Duodenal mucosa (tissue), 2 donors: Measurements from ENCODE around the gene ZNF282.

Source experiments
- H3K27ac ChIP-seq: one replicate; pipeline ENCODE4 v1.7.0; 2013; ENCODE audit warnings: low read depth, low read length
- H3K27me3 ChIP-seq, 2 donors: one replicate each; pipeline ENCODE4 v1.7.0; 2013; ENCODE audit warnings: low read length in 2 of 2, control low read depth in 1 of 2; ENCODE audit not compliant: insufficient read depth in 2 of 2, control insufficient read depth in 1 of 2
- H3K36me3 ChIP-seq, 2 donors: one replicate each; pipeline ENCODE4 v1.7.0; 2013; ENCODE audit warnings: low read length in 2 of 2, control low read depth in 1 of 2; ENCODE audit not compliant: insufficient read depth in 2 of 2, control insufficient read depth in 1 of 2
- H3K4me1 ChIP-seq, 2 donors: one replicate each; pipeline ENCODE4 v1.7.0; 2013; ENCODE audit warnings: low read length in 2 of 2, control low read depth in 1 of 2; ENCODE audit not compliant: insufficient read depth in 2 of 2, control insufficient read depth in 1 of 2
- H3K4me3 ChIP-seq, 2 donors: one replicate each; pipeline ENCODE4 v1.7.0; 2013; ENCODE audit warnings: low read length in 2 of 2, low read depth in 1 of 2
- H3K9ac ChIP-seq, 2 donors: one replicate each; pipeline ENCODE4 v1.7.0; 2013; ENCODE audit warnings: low read length in 2 of 2, low read depth in 1 of 2
- H3K9me3 ChIP-seq, 2 donors: one replicate each; pipeline ENCODE4 v1.7.0; 2013; ENCODE audit warnings: low read length in 2 of 2, control low read depth in 1 of 2; ENCODE audit not compliant: control insufficient read depth in 1 of 2

ZNF282 gene

DNA sequence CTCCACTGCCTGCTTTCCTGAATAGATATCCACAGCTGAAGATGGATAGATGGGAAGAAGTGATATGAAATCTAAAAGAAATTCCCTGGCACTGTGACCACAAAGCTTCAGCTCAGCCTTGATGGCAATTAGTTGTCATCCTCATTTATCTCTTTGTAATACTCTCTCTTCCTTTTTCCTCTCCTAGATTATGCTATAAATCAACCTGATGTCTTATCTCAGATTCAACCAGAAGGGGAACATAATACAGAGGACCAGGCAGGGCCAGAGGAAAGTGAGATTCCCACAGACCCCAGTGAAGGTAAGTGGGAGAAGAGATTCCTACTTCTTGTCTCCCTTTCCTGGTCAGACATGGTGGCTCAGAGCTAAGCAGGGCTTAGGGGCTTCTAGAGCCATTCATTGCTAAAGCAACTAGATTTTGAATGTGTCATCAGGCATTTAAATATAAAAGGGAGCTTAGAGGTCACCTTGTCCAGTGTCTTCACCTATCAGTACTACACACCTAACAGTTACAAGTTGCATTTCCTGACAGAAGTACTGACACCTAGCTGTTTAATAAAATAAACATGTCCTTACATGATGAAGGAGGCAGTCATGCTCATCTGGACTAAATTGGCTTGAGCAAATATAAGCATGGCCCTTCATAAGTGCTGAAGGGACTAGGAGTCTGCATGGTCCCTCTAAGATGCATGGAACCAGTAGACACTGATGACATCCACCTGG lies 28.6 kb upstream of the ZNF282 start:
- Histone ChIP-seq H3K4me3 (no peak overlapping the region), H3K9ac (no peak overlapping the region), H3K27ac (no peak overlapping the region), H3K36me3 (peaks cover 16 to 56% of the 10 kb centered on the region in 2 donors), H3K27me3 (no peaks in the 10 kb centered on the region), H3K9me3 (no peaks in the 10 kb centered on the region), H3K4me1 (no peaks in the 10 kb centered on the region)

- Histone ChIP-seq H3K9ac (no peak overlapping the region), H3K9me3 (no peaks in the 10 kb centered on the region), H3K4me3 (no peak overlapping the region), H3K36me3 (peaks cover 11 to 65% of the 10 kb centered on the region in 2 donors), H3K27ac (no peak overlapping the region), H3K27me3 (no peaks in the 10 kb centered on the region), H3K4me1 (no peaks in the 10 kb centered on the region)
Measured at GRCh38 chr7:149171892-149172533, 23.3 kb upstream of the ZNF282 start.

DNA sequence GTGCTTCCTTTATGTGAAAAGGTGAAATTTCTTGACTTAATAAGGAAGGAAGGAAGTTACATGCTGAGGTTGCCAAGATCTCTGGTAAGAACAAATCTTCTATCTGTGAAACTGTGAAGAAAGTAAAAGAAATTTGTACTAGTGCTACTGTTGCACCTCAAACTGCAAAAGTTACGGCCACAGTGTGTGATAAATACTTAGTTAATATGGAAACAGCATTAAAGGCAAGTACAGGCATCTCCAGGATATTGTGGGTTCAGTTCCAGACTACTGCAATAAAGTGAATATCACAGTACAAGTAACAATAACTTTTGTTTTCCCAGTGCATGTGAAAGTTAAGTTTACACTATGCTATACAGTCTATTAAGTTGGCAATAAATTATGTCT lies 22.8 kb upstream of the ZNF282 start:
- H3K36me3 ChIP-seq, result peaks cover 13 to 66% of the 10 kb centered on the region in 2 donors
- H3K4me1 ChIP-seq, result no peaks in the 10 kb centered on the region

DNA sequence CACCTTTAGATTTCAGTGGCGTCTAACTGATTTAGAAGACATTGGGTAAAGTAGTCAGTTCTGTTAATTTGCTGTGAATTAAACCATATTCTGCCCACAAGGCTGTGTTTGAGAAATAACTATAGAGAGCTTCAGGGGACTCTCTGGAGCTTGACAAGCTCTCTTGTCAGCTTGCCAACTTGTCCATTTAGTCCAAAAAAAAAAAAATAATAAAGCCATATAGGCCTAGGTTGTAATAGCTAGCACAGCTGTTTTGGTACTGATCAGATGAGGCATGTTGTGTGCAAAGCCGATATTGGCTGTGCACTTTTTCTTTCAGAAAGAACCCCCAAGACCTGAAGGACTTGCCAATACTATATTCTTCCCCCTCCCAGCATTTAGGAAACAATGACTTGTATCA lies 20.2 kb upstream of the ZNF282 start:
- H3K27me3 ChIP-seq, result no peaks in the 10 kb centered on the region
- no peaks in the 10 kb centered on the region for H3K4me1 ChIP-seq
- H3K9me3 ChIP-seq, result no peaks in the 10 kb centered on the region
- H3K27ac ChIP-seq, result no peak overlapping the region
- H3K36me3 ChIP-seq, result peaks cover 24 to 66% of the 10 kb centered on the region in 2 donors
- H3K9ac ChIP-seq, result no peak overlapping the region
- no peak overlapping the region for H3K4me3 ChIP-seq

More for the DNA sequence above, 22.8 kb upstream of the ZNF282 start:
- Histone ChIP-seq H3K4me3 (no peak overlapping the region), H3K27me3 (no peaks in the 10 kb centered on the region), H3K9ac (no peak overlapping the region), H3K27ac (no peak overlapping the region), H3K9me3 (no peaks in the 10 kb centered on the region)

DNA sequence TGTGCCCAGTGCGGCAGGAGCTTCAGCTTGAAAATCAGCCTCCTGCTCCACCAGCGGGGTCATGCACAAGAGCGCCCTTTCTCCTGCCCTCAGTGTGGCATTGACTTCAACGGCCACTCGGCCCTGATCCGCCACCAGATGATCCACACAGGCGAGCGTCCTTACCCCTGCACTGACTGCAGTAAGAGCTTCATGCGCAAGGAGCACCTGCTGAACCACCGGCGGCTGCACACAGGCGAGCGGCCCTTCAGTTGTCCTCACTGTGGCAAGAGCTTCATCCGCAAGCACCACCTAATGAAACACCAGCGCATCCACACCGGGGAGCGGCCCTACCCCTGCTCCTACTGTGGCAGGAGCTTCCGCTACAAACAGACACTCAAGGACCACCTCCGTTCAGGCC lies 16.1 kb upstream of the ZNF282 start:
- H3K4me3 ChIP-seq, result no peak overlapping the region
- H3K27me3 ChIP-seq, result no peaks in the 10 kb centered on the region
- no peak overlapping the region for H3K9ac ChIP-seq
- no peak overlapping the region for H3K27ac ChIP-seq
- H3K4me1 ChIP-seq, result no peaks in the 10 kb centered on the region
- no peaks in the 10 kb centered on the region for H3K9me3 ChIP-seq
- H3K36me3 ChIP-seq, result peaks cover 24 to 72% of the 10 kb centered on the region in 2 donors

DNA sequence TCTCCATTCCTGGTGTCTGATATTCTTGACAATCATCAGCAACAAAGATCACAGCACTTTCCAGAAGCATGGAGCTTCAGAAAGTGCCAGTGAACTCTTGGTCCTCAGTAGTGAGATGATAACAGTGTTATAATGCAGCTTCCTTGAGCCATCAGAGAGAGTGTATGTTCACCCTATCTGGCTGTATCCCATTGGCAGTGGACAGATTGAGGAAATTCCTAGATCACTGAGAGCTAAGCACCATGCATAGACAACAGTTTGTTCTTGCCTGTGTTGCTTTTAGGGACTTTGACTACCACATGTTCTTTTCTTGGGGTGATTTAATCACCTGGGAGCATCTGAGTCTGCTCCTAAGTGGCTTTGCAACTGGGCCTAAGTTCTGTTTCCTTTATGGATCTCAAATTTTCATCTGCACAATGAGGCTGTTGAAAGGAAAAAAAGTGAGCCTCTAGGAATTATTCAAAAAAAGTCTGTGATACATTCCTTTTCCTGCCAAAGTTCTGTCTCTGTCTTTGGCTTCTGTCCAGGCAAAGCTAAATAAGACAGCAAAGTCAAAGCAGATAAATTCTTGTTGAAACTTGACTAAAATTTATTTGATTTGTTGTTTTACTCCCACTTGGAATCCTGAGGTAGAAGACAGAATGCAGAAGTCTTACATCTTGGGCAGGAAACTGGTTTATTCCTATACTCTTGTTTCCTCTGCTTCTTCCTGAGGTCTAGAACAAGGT lies 14.5 kb upstream of the ZNF282 start:
- Histone ChIP-seq H3K9me3 (no peaks in the 10 kb centered on the region), H3K9ac (no peak overlapping the region), H3K27ac (no peak overlapping the region), H3K36me3 (peaks cover 24 to 61% of the 10 kb centered on the region in 2 donors), H3K27me3 (no peaks in the 10 kb centered on the region), H3K4me3 (no peak overlapping the region), H3K4me1 (no peaks in the 10 kb centered on the region)

- no peaks in the 10 kb centered on the region for H3K9me3 ChIP-seq
- no peak overlapping the region for H3K9ac ChIP-seq
- peaks cover 23 to 57% of the 10 kb centered on the region in 2 donors for H3K36me3 ChIP-seq
- H3K4me3 ChIP-seq, result no peak overlapping the region
- no peaks in the 10 kb centered on the region for H3K4me1 ChIP-seq
- H3K27me3 ChIP-seq, result no peaks in the 10 kb centered on the region
- H3K27ac ChIP-seq, result no peak overlapping the region
Measured at GRCh38 chr7:149181450-149181790, 13.9 kb upstream of the ZNF282 start.

GRCh38 chr7:149184274-149184673 lies 11.1 kb upstream of the ZNF282 start:
- H3K27me3 ChIP-seq, result no peaks in the 10 kb centered on the region
- no peak overlapping the region for H3K4me3 ChIP-seq
- H3K27ac ChIP-seq, result no peak overlapping the region
- H3K9me3 ChIP-seq, result no peaks in the 10 kb centered on the region
- H3K36me3 ChIP-seq, result peaks cover 3 to 33% of the 10 kb centered on the region in 2 donors
- H3K9ac ChIP-seq, result no peak overlapping the region
- no peaks in the 10 kb centered on the region for H3K4me1 ChIP-seq

GRCh38 chr7:149188213-149188612 lies 7.1 kb upstream of the ZNF282 start:
- Histone ChIP-seq H3K4me1 (peaks cover 4 to 5% of the 10 kb centered on the region in 2 donors), H3K9ac (no peak overlapping the region), H3K4me3 (no peak overlapping the region), H3K27ac (no peak overlapping the region), H3K27me3 (no peaks in the 10 kb centered on the region), H3K36me3 (no peaks in the 10 kb centered on the region), H3K9me3 (no peaks in the 10 kb centered on the region)

- no peaks in the 10 kb centered on the region for H3K36me3 ChIP-seq
- no peak overlapping the region for H3K9ac ChIP-seq
- H3K4me3 ChIP-seq, result no peak overlapping the region
- no peak overlapping the region for H3K27ac ChIP-seq
- no peaks in the 10 kb centered on the region for H3K27me3 ChIP-seq
- H3K9me3 ChIP-seq, result no peaks in the 10 kb centered on the region
- H3K4me1 ChIP-seq, result peaks cover 4 to 5% of the 10 kb centered on the region in 2 donors
Measured at GRCh38 chr7:149188637-149189259, 6.6 kb upstream of the ZNF282 start.
